PC-3 (cell line): ENCODE measurements around the gene RRM2.

ENCODE experiments used
- CTCF ChIP-seq: fragments of 300-600 bp; sonication (generic); conservative IDR thresholded peaks from 2 replicates; pipeline ENCODE4 v1.5.1; 2017; ENCODE audit warnings: antibody characterized with exemption, low read depth, mild to moderate bottlenecking, low read length
- EZH2 ChIP-seq: fragments of 300-600 bp; sonication (generic); IDR thresholded peaks from one replicate; pipeline ENCODE4 v1.6.1; 2017; ENCODE audit warnings: antibody characterized with exemption, mild to moderate bottlenecking, low read length; ENCODE audit not compliant: unreplicated experiment

GRCh38 chr2:10089565-10090190 is 32.9 kb upstream of the RRM2 start:
- TF ChIP-seq CTCF (no peak), EZH2 (no peak)
